ENCODE results near the gene OR4E1. TPM values are rescaled to one million over a fixed set of nuclear protein-coding genes. Genes with fewer than 3 reads are reported as not detected.
"Not testable (repeated sequence)": the region's sequence is repeated elsewhere in the genome, so short reads cannot be mapped to it uniquely, and the experiment has no call there.

OR4E1 gene
- polyA plus RNA-seq, 3 donors, result not detected

GRCh38 chr14:21702316-21702715, 28.7 kb upstream of the OR4E1 start:
- H3K4me3 Mint-ChIP-seq, result no peak overlapping the region
- H3K36me3 Mint-ChIP-seq, result no peaks in the 10 kb centered on the region
- Histone ChIP-seq H4K20me1 (ENCODE audit: insufficient read depth, low read length) (no peaks in the 10 kb centered on the region), H3K27ac (ENCODE audit: low read depth in 1 of 2, low read length in 2 of 2) (no peak overlapping the region), H3K27me3 (ENCODE audit: control insufficient read depth in 2 of 2, insufficient read depth in 2 of 2, low read length in 2 of 2) (no peaks in the 10 kb centered on the region), H2AFZ (ENCODE audit: insufficient read depth, low read depth, low read length, poor library complexity, severe bottlenecking) (no peak overlapping the region), H3K79me2 (ENCODE audit: insufficient read depth, low read length) (no peaks in the 10 kb centered on the region), H3K4me3 (replicated peaks in 1 of 3; ENCODE audit: low read depth in 2 of 3, low read length in 3 of 3) (no peak overlapping the region), H3K36me3 (replicated peaks in 1 of 2; ENCODE audit: control insufficient read depth in 1 of 2, insufficient read depth in 2 of 2, low read length in 2 of 2) (no peaks in the 10 kb centered on the region), H3K4me2 (replicated peaks; ENCODE audit: extremely low read depth, low read length, poor library complexity, severe bottlenecking) (no peak overlapping the region), H3K9ac (ENCODE audit: insufficient read depth, low read length, poor library complexity, severe bottlenecking) (no peak overlapping the region), H3K4me1 (ENCODE audit: control insufficient read depth in 1 of 2, insufficient read depth in 2 of 2, low read length in 2 of 2) (no peaks in the 10 kb centered on the region), H3K9me3 (replicated peaks in 1 of 2; ENCODE audit: control insufficient read depth in 1 of 2, insufficient read depth in 1 of 2, low read length in 2 of 2) (no peaks in the 10 kb centered on the region)
- H3K4me1 Mint-ChIP-seq, result peaks cover 1% of the 10 kb centered on the region
- WGBS (ENCODE audit: insufficient coverage), result no CpG with 5 or more reads among the region's 2 CpGs
- no peak for DNase-seq
- H3K27me3 Mint-ChIP-seq (ENCODE audit: low read depth in 3 of 3), result peaks cover 2 to 7% (median 5%) of the 10 kb centered on the region in 3 donors
- intact Hi-C loops (cut with micrococcal nuclease), result no loop called here
- TF ChIP-seq CTCF (IDR thresholded peaks at IDR 0.05), result no peak
- peaks cover 0 to 9% (median 5%) of the 10 kb centered on the region in 7 donors for H3K9me3 Mint-ChIP-seq
- H3K27ac Mint-ChIP-seq, result no peak overlapping the region

GRCh38 chr14:21699551-21699950, 25.9 kb upstream of the OR4E1 start:
- no peak for TF ChIP-seq CTCF (IDR thresholded peaks at IDR 0.05)
- peaks cover 0 to 11% (median 3%) of the 10 kb centered on the region in 7 donors for H3K9me3 Mint-ChIP-seq
- no peak overlapping the region for H3K4me3 ChIP-seq (replicated peaks in 1 of 3; ENCODE audit: low read depth in 2 of 3, low read length in 3 of 3)
- intact Hi-C loops (cut with micrococcal nuclease), result no loop called here
- H2AFZ ChIP-seq (ENCODE audit: insufficient read depth, low read depth, low read length, poor library complexity, severe bottlenecking), result no peak overlapping the region
- no peak overlapping the region for H3K4me2 ChIP-seq (replicated peaks; ENCODE audit: extremely low read depth, low read length, poor library complexity, severe bottlenecking)
- peaks cover 0 to 2% of the 10 kb centered on the region in 2 donors for H3K27me3 ChIP-seq (ENCODE audit: control insufficient read depth in 2 of 2, insufficient read depth in 2 of 2, low read length in 2 of 2)
- H3K4me1 ChIP-seq (ENCODE audit: control insufficient read depth in 1 of 2, insufficient read depth in 2 of 2, low read length in 2 of 2), result no peaks in the 10 kb centered on the region
- no peak overlapping the region for H3K9ac ChIP-seq (ENCODE audit: insufficient read depth, low read length, poor library complexity, severe bottlenecking)
- H3K27me3 Mint-ChIP-seq (ENCODE audit: low read depth in 3 of 3), result peaks cover 2 to 13% (median 3%) of the 10 kb centered on the region in 3 donors
- H3K4me3 Mint-ChIP-seq, result no peak overlapping the region
- H4K20me1 ChIP-seq (ENCODE audit: insufficient read depth, low read length), result no peaks in the 10 kb centered on the region
- H3K4me1 Mint-ChIP-seq, result no peaks in the 10 kb centered on the region
- H3K27ac Mint-ChIP-seq, result no peak overlapping the region
- H3K27ac ChIP-seq (ENCODE audit: low read depth in 1 of 2, low read length in 2 of 2), result no peak overlapping the region
- DNase-seq, result no peak
- no peaks in the 10 kb centered on the region for H3K79me2 ChIP-seq (ENCODE audit: insufficient read depth, low read length)
- no peaks in the 10 kb centered on the region for H3K9me3 ChIP-seq (replicated peaks in 1 of 2; ENCODE audit: control insufficient read depth in 1 of 2, insufficient read depth in 1 of 2, low read length in 2 of 2)
- H3K36me3 Mint-ChIP-seq, result no peaks in the 10 kb centered on the region
- H3K36me3 ChIP-seq (replicated peaks in 1 of 2; ENCODE audit: control insufficient read depth in 1 of 2, insufficient read depth in 2 of 2, low read length in 2 of 2), result no peaks in the 10 kb centered on the region
- WGBS (ENCODE audit: insufficient coverage), result 100% methylated on average over 1 of the region's 2 CpGs

GRCh38 chr14:21698538-21698937, 24.9 kb upstream of the OR4E1 start:
- H3K27me3 Mint-ChIP-seq (ENCODE audit: low read depth in 3 of 3), result peaks cover 3 to 13% (median 4%) of the 10 kb centered on the region in 3 donors
- H3K4me3 Mint-ChIP-seq; H3K79me2 ChIP-seq (ENCODE audit: insufficient read depth, low read length): not testable (repeated sequence)

More at GRCh38 chr14:21698538-21698937, 24.9 kb upstream of the OR4E1 start:
- H3K9me3 ChIP-seq (replicated peaks in 1 of 2; ENCODE audit: control insufficient read depth in 1 of 2, insufficient read depth in 1 of 2, low read length in 2 of 2); H3K27ac ChIP-seq (ENCODE audit: low read depth in 1 of 2, low read length in 2 of 2); H2AFZ ChIP-seq (ENCODE audit: insufficient read depth, low read depth, low read length, poor library complexity, severe bottlenecking); H3K9ac ChIP-seq (ENCODE audit: insufficient read depth, low read length, poor library complexity, severe bottlenecking); H3K4me3 ChIP-seq (replicated peaks in 1 of 3; ENCODE audit: low read depth in 2 of 3, low read length in 3 of 3); H3K36me3 ChIP-seq (replicated peaks in 1 of 2; ENCODE audit: control insufficient read depth in 1 of 2, insufficient read depth in 2 of 2, low read length in 2 of 2); H3K4me1 ChIP-seq (ENCODE audit: control insufficient read depth in 1 of 2, insufficient read depth in 2 of 2, low read length in 2 of 2); H3K27ac Mint-ChIP-seq; DNase-seq; intact Hi-C loops (cut with micrococcal nuclease); H4K20me1 ChIP-seq (ENCODE audit: insufficient read depth, low read length); H3K4me1 Mint-ChIP-seq; H3K4me2 ChIP-seq (replicated peaks; ENCODE audit: extremely low read depth, low read length, poor library complexity, severe bottlenecking); H3K27me3 ChIP-seq (ENCODE audit: control insufficient read depth in 2 of 2, insufficient read depth in 2 of 2, low read length in 2 of 2); H3K36me3 Mint-ChIP-seq: not testable (repeated sequence)
- peaks cover 0 to 11% (median 3%) of the 10 kb centered on the region in 7 donors for H3K9me3 Mint-ChIP-seq
- WGBS (ENCODE audit: insufficient coverage), result no CpG with 5 or more reads among the region's 3 CpGs

Measured in CD14-positive monocyte (primary cell).